ENCODE data around the gene P2RY2.

- TF ChIP-seq EZH2phosphoT487 (IDR thresholded peaks at IDR 0.05; ENCODE audit: unreplicated experiment) = no peak
- 0 out of 4 replicates have a peak, but pooled peaks of 1 of the 2 experiments have one; percentile 13 for TF ChIP-seq CTCF (conservative IDR thresholded peaks at IDR 0.05; ENCODE audit: low read depth in 2 of 2)
- no peak for TF ChIP-seq EZH2 (IDR thresholded peaks at IDR 0.05; ENCODE audit: low read depth, unreplicated experiment)
- TF ChIP-seq, protein P1, sequence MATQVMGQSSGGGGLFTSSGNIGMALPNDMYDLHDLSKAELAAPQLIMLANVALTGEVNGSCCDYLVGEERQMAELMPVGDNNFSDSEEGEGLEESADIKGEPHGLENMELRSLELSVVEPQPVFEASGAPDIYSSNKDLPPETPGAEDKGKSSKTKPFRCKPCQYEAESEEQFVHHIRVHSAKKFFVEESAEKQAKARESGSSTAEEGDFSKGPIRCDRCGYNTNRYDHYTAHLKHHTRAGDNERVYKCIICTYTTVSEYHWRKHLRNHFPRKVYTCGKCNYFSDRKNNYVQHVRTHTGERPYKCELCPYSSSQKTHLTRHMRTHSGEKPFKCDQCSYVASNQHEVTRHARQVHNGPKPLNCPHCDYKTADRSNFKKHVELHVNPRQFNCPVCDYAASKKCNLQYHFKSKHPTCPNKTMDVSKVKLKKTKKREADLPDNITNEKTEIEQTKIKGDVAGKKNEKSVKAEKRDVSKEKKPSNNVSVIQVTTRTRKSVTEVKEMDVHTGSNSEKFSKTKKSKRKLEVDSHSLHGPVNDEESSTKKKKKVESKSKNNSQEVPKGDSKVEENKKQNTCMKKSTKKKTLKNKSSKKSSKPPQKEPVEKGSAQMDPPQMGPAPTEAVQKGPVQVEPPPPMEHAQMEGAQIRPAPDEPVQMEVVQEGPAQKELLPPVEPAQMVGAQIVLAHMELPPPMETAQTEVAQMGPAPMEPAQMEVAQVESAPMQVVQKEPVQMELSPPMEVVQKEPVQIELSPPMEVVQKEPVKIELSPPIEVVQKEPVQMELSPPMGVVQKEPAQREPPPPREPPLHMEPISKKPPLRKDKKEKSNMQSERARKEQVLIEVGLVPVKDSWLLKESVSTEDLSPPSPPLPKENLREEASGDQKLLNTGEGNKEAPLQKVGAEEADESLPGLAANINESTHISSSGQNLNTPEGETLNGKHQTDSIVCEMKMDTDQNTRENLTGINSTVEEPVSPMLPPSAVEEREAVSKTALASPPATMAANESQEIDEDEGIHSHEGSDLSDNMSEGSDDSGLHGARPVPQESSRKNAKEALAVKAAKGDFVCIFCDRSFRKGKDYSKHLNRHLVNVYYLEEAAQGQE (IDR thresholded peaks at IDR 0.05; ENCODE audit: unreplicated experiment) = no peak
- no peak for TF ChIP-seq ZNF331 (CRISPR knock-in tag; IDR thresholded peaks at IDR 0.05; ENCODE audit: low read depth)
- TF ChIP-seq NANOG (IDR thresholded peaks at IDR 0.05; ENCODE audit: borderline replicate concordance) = no peak
- TF ChIP-seq CREB1 (CRISPR knock-in tag; IDR thresholded peaks at IDR 0.05; ENCODE audit: low read depth) = no peak
- no peak for TF ChIP-seq POLR2AphosphoS5 (IDR thresholded peaks at IDR 0.05; ENCODE audit: low read depth)
- no peak for TF ChIP-seq ETS1 (IDR thresholded peaks at IDR 0.05)
Measured at GRCh38 chr11:73270016-73270854, 52.2 kb downstream of the P2RY2 start.

All from GM23338 (cell line).